SK-N-MC (cell line): Measurements from ENCODE around the gene PCDHGA2.

Experiments
- EZH2 ChIP-seq: fragments of 200-600 bp; sonication (generic); IDR thresholded peaks from one replicate; pipeline ENCODE4 v1.6.1; 2017; ENCODE audit warnings: antibody characterized with exemption
- POLR2AphosphoS5 ChIP-seq: IDR thresholded peaks from 2 replicates; pipeline ENCODE4 v1.6.1; 2012; ENCODE audit warnings: mild to moderate bottlenecking, low read depth, low read length, borderline replicate concordance

GRCh38 chr5:141349917-141350619 is 11.5 kb downstream of the PCDHGA2 start, which contains the start of gene PCDHGB1:
- TF ChIP-seq EZH2: no peak
- no peak for TF ChIP-seq POLR2AphosphoS5
